Caco-2 (cell line): ENCODE measurements around the gene DYNLRB2. TPM values are rescaled to one million over a fixed set of nuclear protein-coding genes. Genes with fewer than 3 reads are reported as not detected.

Source experiments
- BruUV-seq: library from RNA; stranded (reverse); fragments of 400-500 nt; replicated peaks from 2 replicates; lab custom pipeline; 2021; lab: Mats Ljungman, UMichigan
- CTCF ChIA-PET: fragments of 300-600 bp; sonication (Branson Sonifier 250); formaldehyde crosslinking; loops from one replicate; lab custom pipeline; 2022; ENCODE audit warnings: antibody characterized with exemption; lab: Charles Lee
- POLR2A ChIA-PET: fragments of 300-600 bp; sonication (Branson Sonifier 250); formaldehyde crosslinking; loops from one replicate; lab custom pipeline; 2022; ENCODE audit warnings: antibody characterized with exemption; lab: Charles Lee
- DNase-seq, 2 experiments: peaks; one replicate each; pipeline versions ENCODE4 v3.0.0 to v3.0.0-alpha.2; 2020 to 2022
- H3K27me3 ChIP-seq: replicated peaks from 2 replicates; pipeline ENCODE4 v1.6.0; 2011; ENCODE audit warnings: low read length; ENCODE audit not compliant: control insufficient read depth, insufficient read depth
- H3K36me3 ChIP-seq: 2 replicates; pipeline ENCODE4 v1.5.1; 2011; ENCODE audit warnings: low read length; ENCODE audit not compliant: control insufficient read depth, insufficient read depth
- H3K4me1 ChIP-seq: fragments of 250-450 bp; sonication (Bioruptor Pico); 2 replicates; pipeline ENCODE4 v1.5.1; 2020; ENCODE audit warnings: mild to moderate bottlenecking
- H3K4me3 ChIP-seq: 2 replicates; pipeline ENCODE4 v1.5.1; 2011; ENCODE audit warnings: low read depth, mild to moderate bottlenecking, control low read depth, low read length
- H3K9me3 ChIP-seq: fragments of 250-450 bp; sonication (Bioruptor Pico); 2 replicates; pipeline ENCODE4 v1.5.1; 2020; ENCODE audit warnings: mild to moderate bottlenecking, moderate library complexity
- H3K27ac Mint-ChIP-seq: one replicate; pipeline ENCODE4 v1.8.0; 2022; ENCODE audit warnings: mixed read lengths; ENCODE audit not compliant: unreplicated experiment
- H3K27me3 Mint-ChIP-seq: one replicate; pipeline ENCODE4 v1.8.0; 2022; ENCODE audit warnings: mixed read lengths; ENCODE audit not compliant: insufficient read depth, unreplicated experiment
- H3K36me3 Mint-ChIP-seq: one replicate; pipeline ENCODE4 v1.8.0; 2022; ENCODE audit warnings: mild to moderate bottlenecking, mixed read lengths; ENCODE audit not compliant: insufficient read depth, unreplicated experiment
- H3K4me1 Mint-ChIP-seq: one replicate; pipeline ENCODE4 v1.8.0; 2022; ENCODE audit warnings: low read depth, mixed read lengths; ENCODE audit not compliant: unreplicated experiment
- H3K4me3 Mint-ChIP-seq: one replicate; pipeline ENCODE4 v1.8.0; 2022; ENCODE audit warnings: mild to moderate bottlenecking, moderate library complexity, mixed read lengths; ENCODE audit not compliant: unreplicated experiment
- H3K9me3 Mint-ChIP-seq: one replicate; pipeline ENCODE4 v1.8.0; 2022; ENCODE audit warnings: mixed read lengths; ENCODE audit not compliant: unreplicated experiment
- intact Hi-C: fragments of 100-400 bp; cut with micrococcal nuclease; formaldehyde crosslinking; loops from one replicate; pipeline ENCODE4 v1.10.0; 2022; ENCODE audit not compliant: unreplicated experiment
- total RNA-seq: library from RNA; stranded (reverse); gene quantifications from 2 replicates; pipeline ENCODE4 v1.2.3, GENCODE V29; 2022
- TF ChIP-seq, protein P1 (sequence below), 2 experiments: fragments of 200-600 bp in 1 of 2; IDR thresholded peaks; 1 replicate in 1 of 2; 2 replicates in 1 of 2; pipeline versions ENCODE4 v1.5.1 to v1.8.0; 2011 to 2022; ENCODE audit warnings: antibody characterized with exemption in 1 of 2, control low read depth in 1 of 2, inconsistent platforms in 1 of 2, low read depth in 1 of 2, low read length in 1 of 2, mild to moderate bottlenecking in 1 of 2, moderate library complexity in 1 of 2; ENCODE audit not compliant: insufficient read depth in 1 of 2, severe bottlenecking in 1 of 2, unreplicated experiment in 1 of 2

DYNLRB2 gene
- total RNA-seq, 1 experiment from 2014 or later: not detected

DNA sequence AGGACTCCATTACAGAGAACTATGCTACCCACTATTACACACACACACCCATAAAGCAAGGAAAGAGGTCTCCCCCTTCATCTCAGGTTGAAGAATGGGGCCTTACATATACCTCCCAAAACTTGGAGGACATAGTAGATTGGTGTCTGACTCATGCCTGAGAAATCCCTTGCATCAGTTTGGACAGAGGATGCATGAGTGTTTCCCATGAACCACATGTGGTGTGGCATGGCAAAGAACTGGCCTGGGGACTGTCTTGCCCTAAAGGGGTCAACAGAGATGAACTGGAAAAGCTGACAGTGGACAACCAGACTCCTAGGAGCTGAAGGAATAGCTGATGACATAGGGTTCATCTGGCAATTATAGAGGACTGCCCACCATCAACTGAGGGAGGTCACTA lies 54.0 kb downstream of the DYNLRB2 start:
- no peak for DNase-seq
- H3K36me3 Mint-ChIP-seq: no peaks in the 10 kb centered on the region
- H3K9me3 ChIP-seq: no peaks in the 10 kb centered on the region
- H3K4me3 Mint-ChIP-seq: no peak overlapping the region
- no TSS peak for BruUV-seq
- peaks cover 9% of the 10 kb centered on the region for H3K27me3 Mint-ChIP-seq
- ChIA-PET POLR2A (no interaction called here), CTCF (no interaction called here)
- no peaks in the 10 kb centered on the region for H3K4me1 ChIP-seq
- no peaks in the 10 kb centered on the region for H3K4me1 Mint-ChIP-seq
- H3K4me3 ChIP-seq: no peak overlapping the region
- H3K9me3 Mint-ChIP-seq: peaks cover 17% of the 10 kb centered on the region
- intact Hi-C loops: no loop called here
- H3K27me3 ChIP-seq: no peaks in the 10 kb centered on the region
- no peaks in the 10 kb centered on the region for H3K36me3 ChIP-seq
- TF ChIP-seq, protein P1, sequence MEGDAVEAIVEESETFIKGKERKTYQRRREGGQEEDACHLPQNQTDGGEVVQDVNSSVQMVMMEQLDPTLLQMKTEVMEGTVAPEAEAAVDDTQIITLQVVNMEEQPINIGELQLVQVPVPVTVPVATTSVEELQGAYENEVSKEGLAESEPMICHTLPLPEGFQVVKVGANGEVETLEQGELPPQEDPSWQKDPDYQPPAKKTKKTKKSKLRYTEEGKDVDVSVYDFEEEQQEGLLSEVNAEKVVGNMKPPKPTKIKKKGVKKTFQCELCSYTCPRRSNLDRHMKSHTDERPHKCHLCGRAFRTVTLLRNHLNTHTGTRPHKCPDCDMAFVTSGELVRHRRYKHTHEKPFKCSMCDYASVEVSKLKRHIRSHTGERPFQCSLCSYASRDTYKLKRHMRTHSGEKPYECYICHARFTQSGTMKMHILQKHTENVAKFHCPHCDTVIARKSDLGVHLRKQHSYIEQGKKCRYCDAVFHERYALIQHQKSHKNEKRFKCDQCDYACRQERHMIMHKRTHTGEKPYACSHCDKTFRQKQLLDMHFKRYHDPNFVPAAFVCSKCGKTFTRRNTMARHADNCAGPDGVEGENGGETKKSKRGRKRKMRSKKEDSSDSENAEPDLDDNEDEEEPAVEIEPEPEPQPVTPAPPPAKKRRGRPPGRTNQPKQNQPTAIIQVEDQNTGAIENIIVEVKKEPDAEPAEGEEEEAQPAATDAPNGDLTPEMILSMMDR (IDR thresholded peaks at IDR 0.05; ENCODE audit: insufficient read depth in 1 of 2, low read depth in 1 of 2, low read length in 1 of 2, severe bottlenecking in 1 of 2, unreplicated experiment in 1 of 2): no peak
- no peak overlapping the region for H3K27ac Mint-ChIP-seq

DNA sequence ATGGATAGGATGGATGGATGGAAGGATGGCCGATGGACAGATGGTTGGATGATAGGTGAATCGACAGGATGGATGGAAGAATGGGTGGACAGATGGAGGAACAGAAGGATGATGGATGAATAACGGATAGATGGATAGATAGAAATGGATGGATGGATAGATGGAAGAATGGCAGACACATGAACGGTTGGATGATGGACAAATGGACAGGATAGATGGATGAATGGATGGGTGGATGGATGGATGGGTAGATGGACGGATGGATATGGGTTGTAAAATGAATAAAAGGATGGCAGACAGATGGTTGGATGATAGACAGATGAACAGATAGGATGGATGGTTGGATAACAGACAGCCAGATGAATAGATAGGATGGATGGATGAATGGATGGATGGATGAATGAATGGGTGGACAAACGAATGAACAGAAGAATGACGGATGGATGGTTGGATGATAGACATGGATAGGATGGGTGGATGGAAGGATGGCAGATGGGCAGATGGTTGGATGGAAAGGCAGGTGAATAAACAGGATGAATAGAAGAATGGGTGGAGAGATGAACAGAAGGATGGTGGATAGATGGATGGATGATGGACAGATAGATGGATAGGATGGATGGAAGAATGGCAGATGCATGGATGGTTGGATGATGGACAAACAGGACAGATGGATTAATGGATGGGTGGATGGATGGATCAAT lies 55.9 kb downstream of the DYNLRB2 start:
- H3K9me3 Mint-ChIP-seq: peaks cover 17% of the 10 kb centered on the region
- Histone ChIP-seq H3K4me1 (no peaks in the 10 kb centered on the region), H3K9me3 (no peaks in the 10 kb centered on the region), H3K4me3 (no peak overlapping the region), H3K36me3 (no peaks in the 10 kb centered on the region), H3K27me3 (no peaks in the 10 kb centered on the region)
- H3K4me3 Mint-ChIP-seq: no peak overlapping the region
- ChIA-PET POLR2A (no interaction called here), CTCF (no interaction called here)
- H3K4me1 Mint-ChIP-seq: no peaks in the 10 kb centered on the region
- H3K36me3 Mint-ChIP-seq: no peaks in the 10 kb centered on the region
- TF ChIP-seq, protein P1 (IDR thresholded peaks at IDR 0.05; ENCODE audit: insufficient read depth in 1 of 2, low read depth in 1 of 2, low read length in 1 of 2, severe bottlenecking in 1 of 2, unreplicated experiment in 1 of 2): no peak
- no peak for DNase-seq
- H3K27ac Mint-ChIP-seq: no peak overlapping the region
- BruUV-seq: no TSS peak
- peaks cover 9% of the 10 kb centered on the region for H3K27me3 Mint-ChIP-seq
- intact Hi-C loops: no loop called here

DNA sequence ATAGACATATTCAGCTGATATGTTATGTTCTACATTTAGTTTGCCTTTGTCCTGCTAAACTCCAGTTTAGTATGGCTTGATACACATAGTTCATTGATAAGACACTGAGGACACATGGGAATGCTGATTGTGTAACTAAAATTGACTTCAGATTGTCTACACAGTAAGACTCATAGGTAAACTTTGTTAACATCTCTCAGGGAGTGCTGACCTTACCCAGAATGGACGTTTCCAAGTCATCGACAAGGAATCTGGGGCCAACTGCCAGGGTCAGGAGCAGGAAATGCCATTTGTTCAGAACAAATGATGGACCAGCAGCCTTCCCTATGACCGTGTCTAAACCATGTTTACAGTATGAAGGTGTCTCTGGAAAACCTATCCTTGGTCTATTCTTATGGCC lies 58.7 kb downstream of the DYNLRB2 start:
- Histone ChIP-seq H3K4me1 (no peaks in the 10 kb centered on the region), H3K36me3 (no peaks in the 10 kb centered on the region), H3K27me3 (no peaks in the 10 kb centered on the region), H3K4me3 (no peak overlapping the region), H3K9me3 (no peaks in the 10 kb centered on the region)
- ChIA-PET POLR2A (no interaction called here), CTCF (no interaction called here)
- DNase-seq: no peak
- TF ChIP-seq, protein P1 (IDR thresholded peaks at IDR 0.05; ENCODE audit: insufficient read depth in 1 of 2, low read depth in 1 of 2, low read length in 1 of 2, severe bottlenecking in 1 of 2, unreplicated experiment in 1 of 2): no peak
- no peak overlapping the region for H3K27ac Mint-ChIP-seq
- no peaks in the 10 kb centered on the region for H3K4me1 Mint-ChIP-seq
- H3K36me3 Mint-ChIP-seq: no peaks in the 10 kb centered on the region
- H3K27me3 Mint-ChIP-seq: peaks cover 9% of the 10 kb centered on the region
- BruUV-seq: no TSS peak
- H3K4me3 Mint-ChIP-seq: no peak overlapping the region
- intact Hi-C loops: no loop called here
- peaks cover 17% of the 10 kb centered on the region for H3K9me3 Mint-ChIP-seq
